ENCODE measurements around the gene ZNHIT2.

The ZNHIT2 gene

DNA sequence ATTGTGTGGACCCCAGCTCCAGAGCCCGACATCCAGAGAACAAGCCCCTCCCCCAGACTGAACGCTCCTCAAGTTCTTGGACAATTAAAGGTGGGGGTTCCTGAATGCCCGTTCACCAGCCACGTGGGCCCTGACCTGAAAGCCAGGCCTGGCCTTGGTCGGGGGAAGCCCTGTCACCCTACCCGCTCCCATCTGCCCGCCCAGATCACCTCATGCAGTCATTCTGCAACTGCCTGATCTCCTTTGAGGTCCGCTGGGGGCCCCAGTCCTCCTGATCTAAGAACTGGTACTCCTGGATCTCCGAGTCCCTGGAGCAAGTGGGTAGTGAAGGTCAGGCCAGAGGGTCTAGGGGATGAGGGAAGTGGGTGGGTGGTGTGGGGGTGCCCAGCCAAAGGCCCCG lies 50.1 kb downstream of the ZNHIT2 start:
- DNase-seq, result no peak

- peak; percentile 40 to 55 for DNase-seq
Measured at GRCh38 chr11:65066805-65067291, 50.7 kb downstream of the ZNHIT2 start.

Measured in NCI-H187 (cell line).